ENCODE data around the gene DNASE1L2.
"Not testable (repeated sequence)": the region's sequence is repeated elsewhere in the genome, so short reads cannot be mapped to it uniquely, and the experiment has no call there.

DNASE1L2 gene

DNA sequence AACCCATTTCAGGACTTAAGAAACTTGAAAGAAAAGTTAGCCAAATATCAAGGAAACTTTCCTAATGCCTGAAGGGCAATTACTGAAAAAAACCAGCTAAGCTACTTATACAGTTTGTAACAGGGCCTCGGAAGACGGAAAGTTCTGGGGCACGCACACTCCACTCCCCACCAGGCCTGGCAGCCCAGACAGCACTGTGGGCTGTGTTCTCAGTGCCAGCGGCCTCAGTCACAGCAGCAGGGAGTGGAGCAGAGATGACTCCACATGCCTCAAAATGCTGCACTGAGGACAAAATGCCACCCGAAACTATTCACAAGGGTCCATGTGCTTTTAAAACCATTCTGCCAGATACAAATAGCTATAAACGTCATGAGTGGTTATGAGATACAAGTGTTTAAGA, 21.5 kb downstream of the DNASE1L2 start:
- Histone ChIP-seq H3K4me1 (peaks cover 0 to 7% (median under 1%) of the 10 kb centered on the region in 10 experiments; a peak in 7 of 20 replicates), H3K4me2 (no peak overlapping the region), H3K36me3 (peaks cover 98 to 100% (median 100%) of the 10 kb centered on the region in 11 experiments), H3K4me3 (no peak overlapping the region), H3K27me3 (no peaks in the 10 kb centered on the region), H4K20me1 (peaks cover 36 to 100% (median 97%) of the 10 kb centered on the region in 11 experiments; a peak in 21 of 22 replicates), H3K9ac (peak overlapping the region in 4 of 11 experiments; percentile 0 to 32 (median 16); a peak in 4 of 22 replicates), H3K27ac (no peak overlapping the region), H3K9me3 (replicated peaks in 1 of 11) (no peaks in the 10 kb centered on the region)
- TF ChIP-seq Cebpa-rat (IDR thresholded peaks at IDR 0.05) = no peak

DNA sequence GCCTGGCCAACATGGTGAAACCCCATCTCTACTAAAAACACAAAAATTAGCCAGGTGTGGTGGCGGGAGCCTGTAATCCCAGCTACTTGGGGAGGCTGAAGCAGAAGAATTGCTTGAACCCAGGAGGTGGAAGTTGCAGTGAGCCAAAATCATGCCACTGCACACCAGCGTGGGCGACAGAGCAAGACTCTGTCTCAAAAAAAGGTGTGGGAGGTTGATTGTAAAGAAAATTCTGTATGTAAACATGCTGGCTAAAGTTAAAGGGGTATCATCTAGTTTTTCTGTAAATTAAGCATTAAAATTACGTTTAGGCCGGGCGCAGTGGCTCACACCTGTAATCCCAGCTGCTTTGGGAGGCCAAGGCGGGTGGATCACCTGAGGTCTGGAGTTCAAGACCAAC, 22.3 kb downstream of the DNASE1L2 start:
- H3K27ac ChIP-seq; H3K27me3 ChIP-seq; H3K4me3 ChIP-seq; H3K9me3 ChIP-seq (replicated peaks in 1 of 11); H3K4me2 ChIP-seq; H3K4me1 ChIP-seq: not testable (repeated sequence)
- Histone ChIP-seq H3K9ac (peak overlapping the region in 1 of 11 experiments; percentile 51; a peak in 2 of 22 replicates), H3K36me3 (peaks cover 99 to 100% (median 100%) of the 10 kb centered on the region in 11 experiments), H4K20me1 (peaks cover 44 to 100% (median 97%) of the 10 kb centered on the region in 11 experiments; a peak in 21 of 22 replicates)

DNA sequence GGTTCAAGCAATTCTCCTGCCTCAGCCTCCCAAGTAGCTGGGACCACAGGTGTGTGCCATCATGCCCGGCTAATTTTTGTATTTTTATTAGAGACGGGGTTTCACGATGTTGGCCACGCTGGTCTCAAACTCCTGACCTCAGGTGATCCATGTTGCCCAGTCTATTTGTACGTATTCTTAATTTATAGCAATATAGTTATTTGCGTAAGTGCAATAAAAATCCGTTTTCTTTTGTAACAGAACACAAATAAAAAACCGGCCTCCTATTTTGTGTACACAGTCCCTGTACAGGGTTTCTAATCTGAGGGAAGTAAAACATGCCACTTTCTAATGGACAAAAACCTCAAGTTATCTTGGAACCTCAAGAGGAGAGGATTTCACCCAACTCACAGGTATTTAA, 24.0 kb downstream of the DNASE1L2 start:
- H4K20me1 ChIP-seq = peaks cover 61 to 100% (median 100%) of the 10 kb centered on the region in 11 experiments
- H3K4me1 ChIP-seq = peaks cover 0 to 6% (median 3%) of the 10 kb centered on the region in 10 experiments; a peak in 12 of 20 replicates
- H3K27ac ChIP-seq = no peak overlapping the region
- no peaks in the 10 kb centered on the region for H3K27me3 ChIP-seq
- no peak for TF ChIP-seq Cebpa-rat (IDR thresholded peaks at IDR 0.05)
- peak overlapping the region in 1 of 11 experiments; percentile 9; a peak in 1 of 22 replicates for H3K9ac ChIP-seq
- H3K4me2 ChIP-seq = no peak overlapping the region
- peaks cover 96 to 100% (median 100%) of the 10 kb centered on the region in 11 experiments for H3K36me3 ChIP-seq
- H3K9me3 ChIP-seq (replicated peaks in 1 of 11) = no peaks in the 10 kb centered on the region
- no peak overlapping the region for H3K4me3 ChIP-seq

DNA sequence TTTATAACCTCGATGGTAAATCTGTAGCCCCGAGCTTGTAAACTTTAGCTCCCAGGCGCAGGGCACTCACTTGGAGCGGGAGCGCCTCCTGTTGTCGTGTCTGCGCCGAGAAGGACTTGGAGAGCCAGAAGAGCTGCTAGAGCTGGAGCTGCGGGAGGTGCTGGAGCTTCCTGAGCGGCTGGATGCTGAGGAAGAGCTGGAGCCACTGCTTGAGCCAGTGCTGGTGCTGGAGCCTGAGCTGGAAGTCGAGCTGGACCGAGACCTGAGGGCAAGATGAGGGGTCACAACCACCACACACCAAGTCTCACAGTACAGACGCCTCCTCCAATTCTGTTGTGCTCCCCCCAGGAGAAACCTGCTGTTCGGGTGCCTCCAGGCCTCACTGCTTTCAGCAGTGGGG, 26.8 kb downstream of the DNASE1L2 start:
- H3K9ac ChIP-seq = peak overlapping the region in 4 of 11 experiments; percentile 2 to 40 (median 14); a peak in 3 of 22 replicates
- H3K4me2 ChIP-seq; H3K27me3 ChIP-seq; H3K27ac ChIP-seq; H3K4me3 ChIP-seq; H3K9me3 ChIP-seq (replicated peaks in 1 of 11): not testable (repeated sequence)
- peaks cover 59 to 98% (median 96%) of the 10 kb centered on the region in 11 experiments for H4K20me1 ChIP-seq
- H3K36me3 ChIP-seq = peaks cover 68 to 89% (median 82%) of the 10 kb centered on the region in 11 experiments
- peaks cover 14 to 23% (median 17%) of the 10 kb centered on the region in 10 experiments for H3K4me1 ChIP-seq

DNA sequence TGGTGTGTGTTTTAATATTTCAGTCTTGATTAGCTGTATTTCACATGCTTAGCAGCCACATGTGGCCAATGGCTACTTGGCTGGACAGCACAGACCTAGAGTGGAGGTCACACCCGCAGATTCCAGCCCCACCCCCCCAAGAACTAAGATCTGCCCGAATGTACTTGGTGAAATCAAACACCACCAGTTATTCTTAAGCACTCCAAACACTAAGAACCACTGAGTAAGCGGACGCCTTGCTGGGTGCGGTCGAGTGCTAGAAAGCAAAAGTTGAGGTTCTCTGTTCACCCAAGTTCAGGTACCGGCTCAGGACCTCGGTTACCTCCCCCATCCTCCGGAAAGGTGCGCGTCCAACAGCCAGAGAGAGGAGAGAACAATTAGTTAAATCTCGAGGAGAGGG, 30.6 kb downstream of the DNASE1L2 start:
- not testable (repeated sequence) for H3K27me3 ChIP-seq; H3K9me3 ChIP-seq (replicated peaks in 1 of 11)
- peaks cover 29 to 42% (median 34%) of the 10 kb centered on the region in 10 experiments for H3K4me1 ChIP-seq
- H3K9ac ChIP-seq = peak overlapping the region; percentile 92 to 99 (median 98)
- peaks cover 30 to 50% (median 43%) of the 10 kb centered on the region in 11 experiments for H3K36me3 ChIP-seq
- H3K4me3 ChIP-seq = peak overlapping the region; percentile 72 to 99 (median 88)
- H3K27ac ChIP-seq = peak overlapping the region in 10 of 11 experiments; percentile 93 to 99 (median 97); a peak in 21 of 22 replicates
- peaks cover 60 to 94% (median 83%) of the 10 kb centered on the region in 11 experiments for H4K20me1 ChIP-seq
- peak overlapping the region; percentile 75 to 95 (median 89) for H3K4me2 ChIP-seq

DNA sequence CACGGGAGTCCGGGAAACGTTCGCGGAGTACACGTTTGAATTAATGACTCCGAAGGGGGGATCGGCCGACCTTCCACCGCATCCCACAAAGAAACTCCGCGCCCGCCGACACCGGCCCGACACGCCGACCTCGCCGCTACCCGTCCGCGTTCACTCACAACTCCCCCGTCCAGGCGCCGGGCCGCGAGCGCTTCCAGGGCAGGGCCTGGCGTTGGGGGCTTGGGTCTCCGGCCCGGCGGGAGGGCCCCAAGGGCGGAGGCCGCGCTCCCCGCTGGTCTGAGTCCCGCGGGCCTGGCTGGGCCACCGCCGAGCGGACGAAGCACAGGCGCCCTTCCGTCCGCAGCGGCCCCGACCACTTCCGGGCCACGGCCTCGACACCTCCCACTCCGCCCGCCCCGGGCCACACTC, 31.3 kb downstream of the DNASE1L2 start:
- H3K9ac ChIP-seq = peak overlapping the region; percentile 92 to 99 (median 98)
- H3K4me3 ChIP-seq = peak overlapping the region; percentile 72 to 99 (median 88)
- H3K4me1 ChIP-seq = peaks cover 30 to 47% (median 36%) of the 10 kb centered on the region in 10 experiments
- peak overlapping the region; percentile 75 to 95 (median 89); a peak in 20 of 22 replicates for H3K4me2 ChIP-seq
- H4K20me1 ChIP-seq = peaks cover 54 to 90% (median 79%) of the 10 kb centered on the region in 11 experiments
- H3K36me3 ChIP-seq = peaks cover 23 to 44% (median 37%) of the 10 kb centered on the region in 11 experiments
- not testable (repeated sequence) for H3K27me3 ChIP-seq; H3K9me3 ChIP-seq (replicated peaks in 1 of 11)
- peak overlapping the region; percentile 93 to 99 (median 97) for H3K27ac ChIP-seq

DNA sequence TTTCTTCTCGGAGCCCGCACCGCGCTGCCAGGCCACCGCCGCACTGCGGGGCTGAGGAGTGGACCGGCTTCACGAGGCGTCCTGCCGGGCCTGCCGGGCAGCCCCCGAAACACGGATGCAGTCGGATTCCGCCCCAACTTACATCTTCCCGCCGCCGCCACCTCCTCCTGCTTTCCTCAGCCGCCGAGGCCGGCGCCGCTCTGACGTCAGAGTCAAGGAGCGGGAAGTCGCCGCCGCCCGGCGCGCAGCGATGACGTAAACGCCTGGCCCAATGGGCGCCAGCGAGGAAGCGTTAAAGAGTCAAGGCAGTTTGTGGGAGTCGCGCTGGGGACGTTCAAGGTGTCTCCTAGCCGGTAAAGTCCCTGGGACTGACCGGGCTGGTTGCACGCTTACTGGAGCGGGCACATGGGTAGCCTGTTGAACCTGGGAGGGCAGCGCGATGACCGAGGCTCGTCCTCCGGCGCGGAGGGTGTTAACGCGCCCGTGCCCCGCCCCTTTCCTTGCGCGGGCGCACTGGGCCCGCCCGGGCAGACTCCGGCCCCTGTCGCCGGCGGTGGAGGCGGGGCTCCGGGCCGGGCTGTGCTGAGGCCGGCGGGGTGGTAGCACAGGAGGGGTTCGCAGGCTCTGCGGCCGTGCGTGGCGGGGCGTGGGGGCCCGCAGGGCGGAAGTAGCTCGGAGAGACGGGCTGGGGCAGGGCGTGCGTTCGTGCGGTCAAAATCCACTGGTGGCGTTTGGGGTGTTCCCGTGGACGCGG, 31.8 kb downstream of the DNASE1L2 start, which contains the start of gene RNPS1:
RNPS1 (minus strand) TSS at position 214 of the 754 bp plus-strand sequence. CDS start 3,483 bp downstream, outside the sequence.
- H3K9me3 ChIP-seq (replicated peaks in 1 of 11) = no peaks in the 10 kb centered on the region
- no peaks in the 10 kb centered on the region for H3K27me3 ChIP-seq
- H3K27ac ChIP-seq = peak within 1 kb of the TSS; percentile 93 to 99 (median 97)
- peak within 1 kb of the TSS; percentile 89 to 99 (median 96) for H3K4me2 ChIP-seq
- H3K4me1 ChIP-seq = peaks cover 30 to 53% (median 38%) of the 10 kb centered on the region in 10 experiments
- peaks cover 18 to 38% (median 31%) of the 10 kb centered on the region in 11 experiments for H3K36me3 ChIP-seq
- H3K9ac ChIP-seq = peak within 1 kb of the TSS; percentile 92 to 99 (median 98)
- TF ChIP-seq Cebpa-rat (IDR thresholded peaks at IDR 0.05) = 0 out of 22 replicates have a peak, but pooled peaks of 1 of the 11 experiments have one; percentile 28
- H3K4me3 ChIP-seq = peak within 1 kb of the TSS; percentile 72 to 99 (median 88)
- H4K20me1 ChIP-seq = peaks cover 48 to 86% (median 74%) of the 10 kb centered on the region in 11 experiments

DNA sequence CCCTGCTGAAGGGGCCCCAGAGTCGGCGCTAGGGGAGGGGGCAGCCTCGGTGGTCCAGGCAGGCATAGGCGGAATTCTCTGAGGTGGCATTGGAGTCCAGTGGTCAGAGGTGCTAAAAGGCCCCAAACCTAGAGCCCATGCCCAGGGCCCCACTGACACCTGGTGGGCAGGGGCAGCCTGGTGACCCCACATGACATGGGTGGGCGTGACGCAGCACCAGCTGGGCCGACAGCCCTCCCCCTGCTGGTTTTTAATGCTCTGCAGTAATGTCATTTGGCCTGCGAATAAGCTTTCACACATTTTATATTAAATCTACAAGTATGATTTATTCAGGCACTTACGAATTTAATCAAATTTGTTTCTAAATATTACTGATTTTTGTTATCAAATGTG, 33.8 kb downstream of the DNASE1L2 start:
- Histone ChIP-seq H3K9ac (peak overlapping the region; percentile 92 to 99 (median 98); a peak in 17 of 22 replicates), H3K4me2 (peak overlapping the region; percentile 89 to 99 (median 96)), H3K36me3 (peaks cover 0 to 18% (median 11%) of the 10 kb centered on the region in 11 experiments; a peak in 20 of 22 replicates), H3K27ac (no peak overlapping the region), H4K20me1 (peaks cover 28 to 75% (median 56%) of the 10 kb centered on the region in 11 experiments; a peak in 21 of 22 replicates), H3K4me3 (peak overlapping the region in 2 of 10 experiments; percentile 72 to 78; a peak in 1 of 20 replicates), H3K4me1 (peaks cover 30 to 51% (median 38%) of the 10 kb centered on the region in 10 experiments), H3K9me3 (replicated peaks in 1 of 11) (no peaks in the 10 kb centered on the region), H3K27me3 (no peaks in the 10 kb centered on the region)
- no peak for TF ChIP-seq Cebpa-rat (IDR thresholded peaks at IDR 0.05)
